GM18517 (cell line): ENCODE data around the gene SLC4A4.
"Not testable (repeated sequence)": the region's sequence is repeated elsewhere in the genome, so short reads cannot be mapped to it uniquely, and the experiment has no call there.

ENCODE experiments used
- ATAC-seq: cut with Tn5 transposase; IDR thresholded peaks from one replicate; pipeline ENCODE4 v1.9.1; 2021; ENCODE audit warnings: mild to moderate bottlenecking, moderate library complexity; ENCODE audit not compliant: unreplicated experiment

The SLC4A4 gene

DNA sequence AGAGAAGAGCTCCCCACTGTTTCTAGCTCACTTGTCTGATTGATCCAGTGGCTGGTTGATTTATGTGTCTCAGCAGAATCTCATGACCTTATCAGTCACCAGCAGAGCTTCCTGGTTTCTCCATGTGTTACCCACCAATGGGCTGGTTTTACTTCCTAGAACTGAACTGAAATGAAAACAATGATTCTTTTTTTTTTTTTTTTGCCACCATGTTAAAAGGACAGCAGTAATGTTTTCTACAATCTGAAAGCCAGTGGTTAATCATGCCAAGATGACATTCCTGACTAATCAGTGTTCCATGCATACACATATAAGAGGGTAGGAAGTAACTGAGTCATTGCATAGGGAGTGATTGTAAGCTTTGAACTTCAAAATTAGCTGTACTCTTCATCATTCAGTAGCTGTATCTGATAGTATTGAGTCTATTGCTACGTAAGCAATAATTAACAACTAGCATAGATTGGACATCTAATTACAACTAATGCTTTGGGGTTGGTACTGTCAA lies 67.7 kb downstream of the SLC4A4 start:
- ATAC-seq, result no peak

DNA sequence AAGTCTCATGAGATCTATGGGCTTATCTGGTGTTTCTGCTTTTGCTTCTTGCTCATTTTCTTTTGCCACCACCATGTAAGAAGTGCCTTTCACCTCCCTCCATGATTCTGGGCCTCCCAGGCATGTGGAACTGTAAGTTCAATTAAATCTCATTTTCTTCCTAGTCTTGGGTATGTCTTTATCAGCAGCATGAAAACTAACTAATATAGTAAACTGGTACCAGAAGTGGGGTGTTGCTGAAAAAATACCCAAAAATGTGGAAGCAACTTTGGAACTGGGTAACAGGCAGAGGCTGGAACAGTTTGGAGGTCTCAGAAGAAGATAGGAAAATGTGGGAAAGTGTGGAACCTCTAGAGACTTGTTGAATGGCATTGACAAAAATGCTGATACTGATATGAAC lies 70.1 kb downstream of the SLC4A4 start:
- ATAC-seq, result not testable (repeated sequence)

DNA sequence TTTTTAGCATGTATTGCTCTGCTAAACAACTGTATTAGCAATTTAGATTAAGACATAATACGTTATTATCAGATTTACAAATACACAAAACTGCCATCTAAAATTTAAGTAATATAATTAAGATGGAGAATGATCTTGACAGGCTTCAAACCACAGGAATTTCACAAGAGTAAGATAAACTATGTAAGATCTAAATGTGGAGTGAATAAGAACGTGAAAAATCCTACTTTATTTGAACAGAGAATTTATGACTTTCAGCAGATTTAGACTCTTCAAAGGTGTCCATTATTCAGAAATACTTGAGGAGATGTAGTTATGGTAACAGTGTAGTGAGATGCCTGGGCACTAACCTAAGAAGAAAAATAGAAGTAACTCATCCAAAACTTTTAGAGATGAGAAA lies 73.2 kb downstream of the SLC4A4 start:
- no peak for ATAC-seq

- no peak for ATAC-seq
Observed at GRCh38 chr4:71415491-71415890, 76.7 kb downstream of the SLC4A4 start.

DNA sequence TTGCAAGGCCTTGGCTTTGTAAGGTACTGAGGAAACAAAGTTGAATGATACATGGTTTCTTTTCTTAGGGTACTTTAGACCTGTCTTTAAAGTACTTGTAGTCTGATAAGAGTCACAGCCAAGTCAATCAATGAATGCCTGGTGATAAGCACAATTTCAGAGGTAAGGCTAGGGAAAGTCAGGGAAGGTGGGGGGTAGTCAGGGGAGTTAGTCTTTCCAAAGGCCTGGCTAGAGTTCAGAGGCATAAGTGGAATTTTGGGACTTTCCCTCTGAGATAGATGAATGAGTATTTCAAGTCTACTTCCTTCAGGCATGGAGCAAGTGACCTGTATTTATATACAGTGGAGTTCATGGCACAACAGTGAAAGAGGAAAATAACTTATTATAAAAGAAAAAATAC lies 78.3 kb downstream of the SLC4A4 start:
- no peak for ATAC-seq

GRCh38 chr4:71426381-71427042 lies 87.7 kb downstream of the SLC4A4 start:
- no peak for ATAC-seq

DNA sequence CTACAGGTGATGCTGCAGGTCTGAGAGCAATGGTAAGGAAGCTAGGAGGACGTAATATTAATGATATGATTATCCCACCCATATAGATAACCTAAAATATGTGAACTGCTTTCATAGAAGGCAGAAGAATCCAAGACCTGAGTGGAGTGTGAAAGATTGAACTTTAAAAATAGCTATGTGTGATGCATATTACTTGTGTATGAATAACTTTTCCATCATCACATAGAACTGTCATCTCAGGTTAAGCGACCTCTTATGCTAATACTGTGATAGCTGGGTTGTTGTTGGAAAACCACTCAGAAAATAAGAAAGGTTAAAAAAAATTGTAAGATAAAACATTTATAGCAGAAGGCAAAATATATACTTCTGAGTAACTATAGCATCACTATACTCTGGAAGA lies 90.3 kb downstream of the SLC4A4 start:
- ATAC-seq, result no peak

GRCh38 chr4:71429962-71430361 lies 91.1 kb downstream of the SLC4A4 start:
- no peak for ATAC-seq

GRCh38 chr4:71430609-71431008 lies 91.8 kb downstream of the SLC4A4 start:
- no peak for ATAC-seq

DNA sequence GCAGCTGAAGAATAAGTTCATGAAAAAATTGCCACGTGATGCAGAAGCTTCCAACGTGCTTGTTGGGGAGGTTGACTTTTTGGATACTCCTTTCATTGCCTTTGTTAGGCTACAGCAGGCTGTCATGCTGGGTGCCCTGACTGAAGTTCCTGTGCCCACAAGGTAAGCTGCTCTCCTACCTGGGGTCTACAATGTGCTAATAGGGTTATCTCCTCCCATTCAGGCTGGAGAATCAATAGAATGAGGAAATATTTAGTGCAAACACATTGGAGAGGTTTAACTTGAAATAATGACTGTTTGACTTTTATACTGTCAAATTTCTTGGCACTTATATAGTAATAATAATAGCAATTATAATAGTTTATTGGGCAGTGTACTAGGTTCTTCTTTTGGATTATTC lies 101.8 kb downstream of the SLC4A4 start:
- ATAC-seq, result no peak

DNA sequence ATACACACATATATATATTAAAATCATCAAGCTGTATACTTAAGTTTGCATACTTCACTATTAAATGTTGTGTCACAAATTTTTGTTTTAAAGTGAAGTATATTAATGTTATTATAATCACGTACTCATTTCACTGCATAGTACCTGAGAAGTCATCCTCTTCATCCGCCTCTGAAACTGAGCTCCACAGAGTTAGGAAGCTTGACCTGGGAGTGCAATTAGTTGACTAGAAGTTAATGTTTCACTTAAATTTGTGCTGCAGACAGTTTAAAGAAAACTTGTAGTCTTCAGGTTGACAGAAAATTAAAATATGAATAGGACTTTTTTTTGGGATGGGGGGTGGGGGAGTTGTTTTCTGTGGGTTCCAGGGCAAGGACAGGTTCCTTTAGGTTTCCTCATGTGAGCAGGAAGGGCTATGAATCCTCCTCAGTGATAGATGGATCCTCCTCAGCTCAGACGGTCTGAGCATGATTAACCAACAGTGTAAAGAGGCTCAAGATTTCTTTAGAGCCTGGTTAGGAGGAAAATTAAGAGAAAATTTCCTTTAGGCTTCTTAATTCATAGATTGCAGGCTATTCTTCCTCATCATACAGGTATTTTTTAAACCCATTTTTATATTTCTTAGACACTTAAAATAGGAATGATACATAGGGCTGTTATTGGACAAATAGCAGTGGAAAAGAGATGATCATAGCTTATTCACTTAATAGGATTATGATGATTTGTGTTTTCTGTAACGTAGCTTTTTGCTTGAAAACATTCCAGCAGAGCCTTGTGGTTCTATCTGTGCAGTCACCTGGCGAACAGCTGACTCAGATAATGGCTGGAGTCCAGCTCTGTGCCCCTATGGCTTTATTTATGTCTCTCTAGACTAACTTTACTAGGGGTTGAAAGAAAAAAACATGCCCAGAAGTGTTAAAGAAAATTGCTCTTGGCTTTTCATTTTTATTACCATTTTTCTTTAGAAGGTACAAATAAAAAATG lies 102.7 kb downstream of the SLC4A4 start:
- ATAC-seq, result no peak

GRCh38 chr4:71442336-71442735 lies 103.5 kb downstream of the SLC4A4 start:
- ATAC-seq, result no peak

DNA sequence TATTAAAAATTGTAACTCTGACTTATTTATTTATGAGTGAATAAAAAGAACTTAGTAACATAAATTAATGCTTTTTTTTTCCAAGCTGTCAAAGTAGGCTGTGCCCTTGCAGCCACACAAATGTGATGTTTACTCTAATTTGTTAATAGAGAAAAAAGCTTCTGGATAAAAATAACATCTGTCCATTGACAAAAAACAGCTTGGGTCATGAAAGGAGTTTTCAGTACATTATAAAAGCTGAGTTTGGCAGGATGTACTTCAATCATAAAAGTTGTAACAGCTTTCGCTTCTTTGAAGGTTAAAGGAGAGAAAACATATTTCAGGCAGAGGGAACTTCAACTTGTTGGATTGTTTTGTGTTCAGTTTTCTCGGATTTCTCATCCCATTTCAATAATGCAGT lies 105.6 kb downstream of the SLC4A4 start:
- ATAC-seq, result no peak

DNA sequence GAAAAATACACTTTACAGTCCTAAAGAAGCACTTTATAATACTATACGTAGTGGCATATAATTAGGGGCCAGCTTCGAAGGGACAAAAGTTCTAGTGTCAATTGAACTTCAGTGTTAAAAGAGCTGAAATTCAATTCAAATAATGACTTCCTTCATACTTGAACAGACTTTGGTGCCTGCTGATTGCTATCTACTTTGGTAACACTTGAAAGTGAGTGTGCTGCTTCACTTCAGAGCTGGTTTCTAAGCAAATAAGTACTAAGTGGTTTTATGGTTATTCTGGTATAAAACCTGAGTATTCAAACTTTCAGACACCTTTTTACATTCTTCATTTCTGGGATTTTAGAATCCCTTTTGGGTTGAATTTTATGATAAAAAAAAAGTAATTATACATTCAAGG lies 107.0 kb downstream of the SLC4A4 start:
- ATAC-seq, result no peak

DNA sequence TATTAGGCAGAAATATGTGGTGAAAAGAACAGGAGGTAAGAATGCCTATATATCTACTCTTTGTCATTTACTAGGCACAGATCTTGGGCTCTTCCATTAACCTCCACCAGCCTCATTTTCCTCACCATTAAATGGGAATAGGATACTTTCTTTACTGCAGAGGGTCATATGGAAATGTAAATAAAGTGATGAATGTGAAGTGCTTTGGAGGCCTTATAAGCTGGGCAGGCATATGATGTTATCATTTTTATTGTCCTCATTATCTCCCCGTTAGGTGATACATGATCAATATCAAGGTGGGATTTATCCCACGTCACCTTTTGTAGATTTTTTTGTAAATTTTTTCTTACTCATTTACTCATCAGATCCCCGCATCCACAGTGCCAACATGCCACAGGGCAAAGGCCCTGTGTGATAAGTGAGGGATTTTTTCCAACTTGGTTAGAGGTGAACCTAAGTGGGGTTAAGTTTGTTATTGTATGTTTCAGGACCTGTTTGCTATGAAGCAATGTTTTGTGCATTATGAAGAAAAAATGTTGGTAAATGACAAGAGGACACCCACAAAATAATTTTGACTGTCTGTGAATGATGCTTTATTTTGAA lies 107.8 kb downstream of the SLC4A4 start:
- no peak for ATAC-seq

DNA sequence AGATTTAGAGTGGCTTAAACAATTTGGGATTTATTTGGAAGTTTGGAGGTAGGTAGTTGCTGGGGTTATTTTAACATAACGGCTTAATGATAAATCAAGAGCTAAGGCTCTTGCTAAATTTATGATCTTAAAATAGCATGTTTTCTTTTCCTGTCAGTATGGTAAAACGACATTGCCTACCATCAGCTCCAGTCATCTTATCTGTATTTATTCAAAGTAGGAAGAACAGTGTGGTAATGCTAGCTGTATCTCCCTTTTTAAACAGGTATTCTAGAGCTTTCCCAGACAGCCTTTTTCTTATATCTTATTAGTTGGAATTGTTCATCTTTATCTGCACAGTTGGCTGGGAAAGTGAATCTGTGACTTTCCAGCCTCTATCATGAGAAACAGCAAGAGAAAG lies 110.2 kb downstream of the SLC4A4 start:
- no peak for ATAC-seq

DNA sequence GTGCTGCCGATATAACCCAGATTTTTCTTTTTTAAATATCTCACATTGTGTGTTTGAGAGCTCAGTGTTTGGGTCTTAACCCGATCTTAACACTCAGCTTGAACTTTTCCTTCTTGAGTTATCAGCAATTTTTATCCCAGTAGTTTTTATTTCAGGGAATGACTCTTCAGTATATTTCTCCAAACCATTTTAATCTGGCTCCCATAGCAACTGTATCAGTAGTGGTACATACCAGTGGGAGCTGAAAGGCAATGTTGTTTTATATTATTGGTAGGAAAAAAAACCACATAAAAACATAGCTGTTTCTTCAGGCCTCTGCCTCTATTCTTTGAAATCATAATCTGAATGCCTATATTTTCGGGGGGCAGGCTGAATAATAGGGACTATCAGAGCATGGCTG lies 111.1 kb downstream of the SLC4A4 start:
- no peak for ATAC-seq

GRCh38 chr4:71453531-71453930 lies 114.7 kb downstream of the SLC4A4 start:
- no peak for ATAC-seq

DNA sequence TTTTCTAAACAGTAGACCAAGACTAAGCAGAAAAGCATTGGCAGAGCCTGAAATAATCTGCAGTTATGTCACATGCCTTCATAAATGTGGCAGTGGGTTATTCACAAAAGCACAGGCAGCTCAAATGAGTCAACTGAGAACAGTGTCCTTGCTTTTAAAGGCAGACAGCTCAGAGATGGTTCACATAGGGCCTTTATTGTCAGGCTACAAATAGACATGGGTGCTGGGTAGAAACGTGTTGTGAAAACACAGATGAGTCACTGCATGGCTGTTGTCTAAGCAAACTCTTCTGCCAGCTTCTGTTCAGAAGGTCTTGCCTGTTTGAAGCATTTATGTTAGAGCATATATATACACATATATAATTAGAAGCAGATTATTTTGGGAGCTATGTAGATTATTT lies 118.0 kb downstream of the SLC4A4 start:
- ATAC-seq, result no peak

- ATAC-seq, result no peak
Observed at GRCh38 chr4:71460371-71460770, 121.6 kb downstream of the SLC4A4 start.

GRCh38 chr4:71461422-71461821 lies 122.6 kb downstream of the SLC4A4 start:
- no peak for ATAC-seq

DNA sequence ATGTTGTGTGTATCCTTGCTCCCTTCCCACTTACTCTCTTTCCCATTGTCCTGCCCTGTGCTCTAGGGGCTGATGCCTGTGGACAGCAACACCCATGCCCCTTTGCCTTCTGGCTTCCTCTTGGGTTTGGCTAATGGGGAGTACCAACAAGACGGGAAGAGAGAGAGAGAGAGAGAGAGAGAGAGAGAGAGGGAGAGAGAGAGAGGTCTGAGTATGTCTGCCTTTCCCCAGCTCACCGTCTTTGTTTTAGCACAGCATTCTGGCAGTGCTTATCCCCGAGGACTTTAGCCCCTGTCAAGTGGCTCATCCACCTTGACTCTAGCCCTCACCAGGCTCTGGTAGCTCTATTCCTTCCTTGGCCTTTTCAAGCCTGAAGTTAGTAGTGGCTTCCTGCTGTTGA lies 128.0 kb downstream of the SLC4A4 start:
- ATAC-seq, result no peak
